Stimulated activated CD4-positive, alpha-beta T cell treated with anti-CD3 and anti-CD28 coated beads, Interleukin-12 subunit alpha, Interleukin-12 subunit beta, amount 100 ng/mL, for 24 hours (primary cell): Measurements from ENCODE around the gene TMEM203.
A peak's percentile ranks its signal among the peaks of the same experiment; 100 is the strongest.

Experiments
- DNase-seq, 2 experiments: peaks; one replicate each; pipeline ENCODE4 v3.0.0-alpha.2; 2020; ENCODE audit warnings: low read depth in 2 of 2

TMEM203 gene

GRCh38 chr9:137167277-137167746 is 38.1 kb downstream of the TMEM203 start:
- no peak for DNase-seq

- no peak for DNase-seq
Measured at GRCh38 chr9:137166380-137167229, 38.8 kb downstream of the TMEM203 start.

- no peak for DNase-seq
Measured at GRCh38 chr9:137165250-137165836, 40.1 kb downstream of the TMEM203 start.

GRCh38 chr9:137164370-137165249 is 40.8 kb downstream of the TMEM203 start:
- no peak for DNase-seq

GRCh38 chr9:137163805-137164204 is 41.6 kb downstream of the TMEM203 start:
- DNase-seq: no peak

- DNase-seq: no peak
Measured at GRCh38 chr9:137163365-137163715, 42.1 kb downstream of the TMEM203 start.

GRCh38 chr9:137162505-137163364 is 42.7 kb downstream of the TMEM203 start:
- DNase-seq: no peak

GRCh38 chr9:137161558-137162486 is 43.6 kb downstream of the TMEM203 start:
- DNase-seq: no peak

- DNase-seq: no peak
Measured at GRCh38 chr9:137160716-137161557, 44.5 kb downstream of the TMEM203 start.

- no peak for DNase-seq
Measured at GRCh38 chr9:137160054-137160425, 45.4 kb downstream of the TMEM203 start.

- DNase-seq: no peak
Measured at GRCh38 chr9:137159105-137160053, 46.1 kb downstream of the TMEM203 start.

GRCh38 chr9:137158625-137159024 is 46.8 kb downstream of the TMEM203 start:
- DNase-seq: no peak

GRCh38 chr9:137157618-137158415 is 47.6 kb downstream of the TMEM203 start:
- DNase-seq: no peak

GRCh38 chr9:137156567-137157375 is 48.7 kb downstream of the TMEM203 start:
- peak; percentile 33 to 47 for DNase-seq
